ENCODE data around the gene ESPL1. TPM values are rescaled to one million over a fixed set of nuclear protein-coding genes. Genes with fewer than 3 reads are reported as not detected.

Gene ESPL1
- total and polyA plus RNA-seq, 2 of the 8 experiments (the other 6 are each of a cell fraction or from before 2014, with no cell fraction given) = 31.8 to 52.7 TPM

- Histone ChIP-seq H3K27me3 (replicated peaks in 1 of 4; ENCODE audit: control insufficient read depth in 3 of 4, extremely low read depth in 1 of 4, insufficient read depth in 3 of 4, low read length in 3 of 4) (peaks cover 0 to 12% (median 5%) of the 10 kb centered on the region in 4 experiments; a peak in 4 of 7 replicates), H2AK5ac (ENCODE audit: low read depth, low read length) (no peak overlapping the region), H3K9me3 (ENCODE audit: insufficient read depth in 2 of 2, low read depth in 1 of 2, low read length in 1 of 2) (no peaks in the 10 kb centered on the region), H3K14ac (ENCODE audit: insufficient read length) (no peak overlapping the region), H3K4me3 (ENCODE audit: extremely low read depth in 1 of 4, insufficient read depth in 2 of 4, low read depth in 3 of 4, low read length in 4 of 4) (no peak overlapping the region), H3K4me2 (ENCODE audit: insufficient read depth in 1 of 2, low read depth in 2 of 2, low read length in 2 of 2) (no peak overlapping the region), H2BK120ac (replicated peaks; ENCODE audit: low read depth, low read length) (no peak overlapping the region), H3K36me3 (ENCODE audit: control insufficient read depth in 2 of 4, insufficient read depth in 4 of 4, low read length in 3 of 4) (no peaks in the 10 kb centered on the region), H3K56ac (replicated peaks; ENCODE audit: insufficient read length, low read depth, low read length) (no peak overlapping the region), H2BK12ac (ENCODE audit: low read depth, low read length) (no peak overlapping the region), H3K18ac (ENCODE audit: extremely low read depth, low read length) (no peak overlapping the region), H4K5ac (ENCODE audit: insufficient read length, low read depth, low read length) (no peak overlapping the region), H2BK15ac (ENCODE audit: low read length) (no peak overlapping the region), H3K4me1 (replicated peaks in 1 of 4; ENCODE audit: control insufficient read depth in 3 of 4, insufficient read depth in 4 of 4, low read length in 3 of 4) (peaks cover 0 to 22% (median 1%) of the 10 kb centered on the region in 4 experiments; a peak in 4 of 7 replicates), H2BK5ac (ENCODE audit: low read depth, low read length) (no peak overlapping the region), H3K9ac (replicated peaks in 1 of 4; ENCODE audit: extremely low read depth in 1 of 4, low read depth in 3 of 4, low read length in 3 of 4) (no peak overlapping the region), H4K91ac (replicated peaks; ENCODE audit: insufficient read length, low read length) (no peak overlapping the region), H2BK20ac (ENCODE audit: low read length) (no peak overlapping the region), H2AFZ (ENCODE audit: low read length) (no peak overlapping the region), H3K23me2 (ENCODE audit: low read depth, low read length) (0 out of 2 replicates have a peak, but pooled peaks cover 4% of the 10 kb centered on the region), H4K8ac (ENCODE audit: extremely low read depth, insufficient read depth, low read length) (no peak overlapping the region), H3K79me2 (ENCODE audit: control insufficient read depth in 1 of 2, insufficient read depth in 2 of 2, low read length in 2 of 2) (no peaks in the 10 kb centered on the region), H3K4ac (replicated peaks; ENCODE audit: insufficient read length, low read depth, low read length) (no peak overlapping the region), H3K23ac (ENCODE audit: insufficient read length) (no peak overlapping the region), H4K20me1 (replicated peaks in 1 of 2; ENCODE audit: control insufficient read depth in 1 of 2, insufficient read depth in 2 of 2, low read length in 2 of 2) (no peaks in the 10 kb centered on the region), H3K27ac (ENCODE audit: low read depth, low read length) (no peak overlapping the region), H3K79me1 (ENCODE audit: low read depth, low read length) (no peaks in the 10 kb centered on the region)
- 89% methylated on average over 8 of the region's 8 CpGs; no CpG with 5 or more reads in 1 of the 2 experiments for WGBS, 2 experiments (ENCODE audit: extremely low coverage in 1 of 2, insufficient coverage in 1 of 2, insufficient read length in 1 of 2, insufficient replicate concordance in 2 of 2, low coverage in 1 of 2, low lambda C conversion rate in 2 of 2, missing lambda C conversion rate in 1 of 2)
- FAIRE-seq (no peak), DNase-seq (ENCODE audit: low read depth in 1 of 2, low spot score in 2 of 2) (no peak)
- ChIA-PET POLR2A (ENCODE audit: partially characterized antibody) (interaction anchor here (0.7 to 2.3 kb wide), 6 partner anchors 10 to 144 kb away, joined by 3 to 19 read pairs (median 4); partner anchors contain the start of gene PRR13), CTCF (ENCODE audit: partially characterized antibody) (interaction anchor here (0.7 to 21.2 kb wide), 10 partner anchors 7 to 431 kb away, joined by 3 to 381 read pairs (median 5); partner anchors contain the start of gene AAAS)
- no peak for TF ChIP-seq EGR1 (IDR thresholded peaks at IDR 0.05; ENCODE audit: borderline replicate concordance, low read depth, low read length)
Observed at GRCh38 chr12:53334822-53335221, 66.7 kb downstream of the ESPL1 start.
